Keratinocyte (primary cell): ENCODE data around the gene FNBP1. TPM values are rescaled to one million over a fixed set of nuclear protein-coding genes. Genes with fewer than 3 reads are reported as not detected.

Experiments
- DNase-seq: peaks from one replicate; pipeline ENCODE4 v3.0.0-alpha.2; 2011; ENCODE audit warnings: low read depth, missing footprints, low spot score
- FAIRE-seq: peaks from 2 replicates; lab custom pipeline; 2011; peaks lifted over from hg19 to GRCh38; lab: Jason Lieb, UNC
- H2AFZ ChIP-seq: 2 replicates; pipeline ENCODE4 v1.6.0; 2012; ENCODE audit warnings: low read length, control low read depth, inconsistent platforms; ENCODE audit not compliant: control insufficient read depth
- H3K27ac ChIP-seq: 2 replicates; pipeline ENCODE4 v1.5.1; 2011; ENCODE audit warnings: low read length; ENCODE audit not compliant: control insufficient read depth, insufficient read depth
- H3K27me3 ChIP-seq: 3 replicates; pipeline ENCODE4 v1.6.0; 2011; ENCODE audit warnings: low read length; ENCODE audit not compliant: control insufficient read depth, insufficient read depth; ENCODE audit errors: extremely low read depth
- H3K36me3 ChIP-seq, 2 experiments: 2 replicates in 1 of 2; 3 replicates in 1 of 2; pipeline ENCODE4 v1.5.1; 2011; ENCODE audit warnings: low read length in 2 of 2, mild to moderate bottlenecking in 1 of 2; ENCODE audit not compliant: control insufficient read depth in 2 of 2, insufficient read depth in 2 of 2; ENCODE audit errors: extremely low read depth in 1 of 2
- H3K4me1 ChIP-seq: 3 replicates; pipeline ENCODE4 v1.5.1; 2011; ENCODE audit warnings: low read length; ENCODE audit not compliant: control insufficient read depth, insufficient read depth; ENCODE audit errors: extremely low read depth
- H3K4me2 ChIP-seq: 3 replicates; pipeline ENCODE4 v1.6.0; 2011; ENCODE audit warnings: low read depth, low read length; ENCODE audit not compliant: control insufficient read depth, insufficient read depth; ENCODE audit errors: extremely low read depth
- H3K4me3 ChIP-seq, 3 experiments: fragments of 200-600 bp in 1 of 3; sonication (generic) in 1 of 3; 2 replicates in 2 of 3; 3 replicates in 1 of 3; pipeline ENCODE4 v1.5.1; 2011 to 2016; ENCODE audit warnings: low read length in 3 of 3, mild to moderate bottlenecking in 3 of 3, control low read depth in 2 of 3, inconsistent platforms in 1 of 3, low read depth in 1 of 3, mixed read lengths in 1 of 3, mixed run types in 1 of 3, moderate library complexity in 1 of 3; ENCODE audit not compliant: control insufficient read depth in 2 of 3, insufficient read depth in 2 of 3; ENCODE audit errors: extremely low read depth in 1 of 3
- H3K79me2 ChIP-seq: 2 replicates; pipeline ENCODE4 v1.6.0; 2012; ENCODE audit warnings: low read length; ENCODE audit not compliant: control insufficient read depth, insufficient read depth
- H3K9ac ChIP-seq: 3 replicates; pipeline ENCODE4 v1.6.0; 2011; ENCODE audit warnings: low read length; ENCODE audit not compliant: control insufficient read depth, insufficient read depth; ENCODE audit errors: extremely low read depth
- H3K9me1 ChIP-seq: 3 replicates; pipeline ENCODE4 v1.6.0; 2011; ENCODE audit warnings: low read length; ENCODE audit not compliant: control insufficient read depth, insufficient read depth; ENCODE audit errors: extremely low read depth
- H3K9me3 ChIP-seq: 2 replicates; pipeline ENCODE4 v1.5.1; 2012; ENCODE audit warnings: low read depth, low read length; ENCODE audit not compliant: control insufficient read depth
- H4K20me1 ChIP-seq: 3 replicates; pipeline ENCODE4 v1.6.0; 2011; ENCODE audit warnings: low read length; ENCODE audit not compliant: control insufficient read depth, insufficient read depth; ENCODE audit errors: extremely low read depth
- EZH2 ChIP-seq: IDR thresholded peaks from one replicate; pipeline ENCODE4 v1.6.1; 2012; ENCODE audit warnings: inconsistent platforms, mild to moderate bottlenecking, low read length, moderate library complexity
- dilution Hi-C: fragments of 300-500 bp; cut with MboI; formaldehyde crosslinking; loops from one replicate; pipeline ENCODE4 v1.7.0; 2020; ENCODE audit warnings: low sequenced_read_pairs; ENCODE audit not compliant: extremely low pct_ligation_motif_present
- polyA plus RNA-seq, 5 experiments: library from polyadenylated mRNA; depleted of rRNA in 3 of 5; stranded (reverse) in 3 of 5; stranded (forward) in 1 of 5; unstranded in 1 of 5; fragments of >200 nt; gene quantifications; 1 replicate in 1 of 5; 2 replicates in 3 of 5; 3 replicates in 1 of 5; pipeline versions ENCODE4 v1.2.1 to v1.2.3, GENCODE V29; 2011 to 2012; ENCODE audit warnings: missing spikeins in 2 of 5, low read depth in 1 of 5, low replicate concordance in 1 of 5
- TF ChIP-seq, protein P1 (sequence below), 3 experiments: IDR thresholded peaks in 1 of 3; conservative IDR thresholded peaks in 1 of 3; optimal IDR thresholded peaks in 1 of 3; 2 replicates in 2 of 3; 3 replicates in 1 of 3; pipeline versions ENCODE3 to v1.5.1; 2011; ENCODE audit warnings: low read length in 3 of 3, mild to moderate bottlenecking in 3 of 3, moderate library complexity in 2 of 3, control low read depth in 1 of 3, inconsistent platforms in 1 of 3; ENCODE audit not compliant: insufficient read depth in 2 of 3; ENCODE audit errors: extremely low read depth in 1 of 3

The FNBP1 gene
- polyA plus RNA-seq, 1 donor (not counting 4 experiments of a cell fraction or from before 2014, with no cell fraction given): 9.6 TPM

DNA sequence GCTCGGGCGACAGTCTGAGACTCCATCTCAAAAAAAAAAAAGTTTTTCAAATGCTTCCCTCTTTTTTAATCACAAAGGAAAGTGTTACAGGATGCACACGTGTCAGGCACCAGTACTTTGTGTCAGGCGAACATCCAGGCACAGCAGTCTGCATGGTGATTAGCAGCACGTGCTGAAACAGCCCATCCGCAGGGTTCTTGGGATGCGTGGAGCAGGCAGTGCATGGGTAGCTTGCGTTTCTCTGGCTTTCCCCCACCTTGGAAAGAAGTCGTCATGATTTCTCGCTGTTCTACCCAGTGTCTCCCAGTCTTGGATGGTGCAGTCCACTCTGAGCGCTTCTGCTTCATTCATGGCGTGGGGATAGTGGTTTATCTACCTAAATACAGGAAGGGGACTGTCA is 46.2 kb upstream of the FNBP1 start:
- no peak for FAIRE-seq
- Histone ChIP-seq H4K20me1 (no peaks in the 10 kb centered on the region), H3K79me2 (no peaks in the 10 kb centered on the region), H3K27me3 (no peaks in the 10 kb centered on the region), H3K36me3 (peaks cover 5 to 25% of the 10 kb centered on the region in 2 experiments), H3K9me3 (no peaks in the 10 kb centered on the region), H3K4me2 (no peak overlapping the region), H3K27ac (no peak overlapping the region), H3K9ac (no peak overlapping the region), H2AFZ (no peak overlapping the region), H3K9me1 (no peaks in the 10 kb centered on the region), H3K4me3 (no peak overlapping the region), H3K4me1 (no peaks in the 10 kb centered on the region)
- dilution Hi-C loops: no loop called here
- TF ChIP-seq, protein P1, sequence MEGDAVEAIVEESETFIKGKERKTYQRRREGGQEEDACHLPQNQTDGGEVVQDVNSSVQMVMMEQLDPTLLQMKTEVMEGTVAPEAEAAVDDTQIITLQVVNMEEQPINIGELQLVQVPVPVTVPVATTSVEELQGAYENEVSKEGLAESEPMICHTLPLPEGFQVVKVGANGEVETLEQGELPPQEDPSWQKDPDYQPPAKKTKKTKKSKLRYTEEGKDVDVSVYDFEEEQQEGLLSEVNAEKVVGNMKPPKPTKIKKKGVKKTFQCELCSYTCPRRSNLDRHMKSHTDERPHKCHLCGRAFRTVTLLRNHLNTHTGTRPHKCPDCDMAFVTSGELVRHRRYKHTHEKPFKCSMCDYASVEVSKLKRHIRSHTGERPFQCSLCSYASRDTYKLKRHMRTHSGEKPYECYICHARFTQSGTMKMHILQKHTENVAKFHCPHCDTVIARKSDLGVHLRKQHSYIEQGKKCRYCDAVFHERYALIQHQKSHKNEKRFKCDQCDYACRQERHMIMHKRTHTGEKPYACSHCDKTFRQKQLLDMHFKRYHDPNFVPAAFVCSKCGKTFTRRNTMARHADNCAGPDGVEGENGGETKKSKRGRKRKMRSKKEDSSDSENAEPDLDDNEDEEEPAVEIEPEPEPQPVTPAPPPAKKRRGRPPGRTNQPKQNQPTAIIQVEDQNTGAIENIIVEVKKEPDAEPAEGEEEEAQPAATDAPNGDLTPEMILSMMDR (optimal IDR thresholded peaks at IDR 0.05 in 1 of 3, IDR thresholded peaks at IDR 0.05 in 1 of 3, conservative IDR thresholded peaks at IDR 0.05 in 1 of 3; ENCODE audit: extremely low read depth in 1 of 3, insufficient read depth in 2 of 3, low read length in 3 of 3): no peak
- TF ChIP-seq EZH2: no peak
- no peak for DNase-seq

DNA sequence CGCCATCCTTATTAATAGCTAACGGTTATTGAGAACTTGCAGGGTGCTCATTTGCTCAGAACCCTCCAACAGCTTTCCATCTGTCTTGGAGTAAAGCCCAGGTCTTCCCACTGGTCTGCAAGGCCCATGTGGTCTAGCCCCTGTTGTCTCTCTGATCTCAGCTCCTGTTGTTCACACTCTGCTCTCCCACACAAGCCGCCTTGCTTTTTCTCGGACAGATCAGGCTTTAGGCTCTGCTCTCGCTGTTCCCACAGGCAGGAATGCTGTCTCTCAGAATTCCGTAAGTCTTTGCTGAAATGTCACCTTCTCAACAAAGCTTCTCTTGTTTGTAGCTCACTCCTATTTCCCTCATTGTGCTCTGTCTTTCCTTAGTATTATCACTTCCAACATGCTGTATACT is 45.1 kb upstream of the FNBP1 start:
- Histone ChIP-seq H3K9ac (no peak overlapping the region), H3K9me1 (no peaks in the 10 kb centered on the region), H3K79me2 (no peaks in the 10 kb centered on the region), H4K20me1 (no peaks in the 10 kb centered on the region), H3K4me2 (no peak overlapping the region), H3K4me1 (no peaks in the 10 kb centered on the region), H3K27me3 (no peaks in the 10 kb centered on the region), H3K9me3 (no peaks in the 10 kb centered on the region), H3K27ac (no peak overlapping the region), H2AFZ (no peak overlapping the region), H3K4me3 (no peak overlapping the region), H3K36me3 (peaks cover 5 to 19% of the 10 kb centered on the region in 2 experiments)
- TF ChIP-seq, protein P1 (optimal IDR thresholded peaks at IDR 0.05 in 1 of 3, IDR thresholded peaks at IDR 0.05 in 1 of 3, conservative IDR thresholded peaks at IDR 0.05 in 1 of 3; ENCODE audit: extremely low read depth in 1 of 3, insufficient read depth in 2 of 3, low read length in 3 of 3): no peak
- no peak for TF ChIP-seq EZH2
- DNase-seq (no peak), FAIRE-seq (no peak)
- dilution Hi-C loops: no loop called here
